ENCODE data around the gene MAPK4.

- TF ChIP-seq GATA3 (IDR thresholded peaks at IDR 0.05; ENCODE audit: low read depth, low read length) (no peak), GATA2 (IDR thresholded peaks at IDR 0.05; ENCODE audit: low read depth, low read length) (no peak)
These were observed 91.4 kb downstream of the MAPK4 start for GRCh38 chr18:50651334-50651733.

Data from SH-SY5Y (cell line).